MM.1S (cell line): ENCODE results near the gene PNMA8C.

Experiments used
- DNase-seq: peaks from one replicate; pipeline ENCODE4 v3.0.0-alpha.2; 2015
- H2AFZ ChIP-seq: fragments of 300-600 bp; sonication (generic); 2 replicates; pipeline ENCODE4 v1.6.0; 2016; ENCODE audit warnings: antibody characterized with exemption, low read length
- H3F3A ChIP-seq: fragments of 300-600 bp; sonication (generic); 2 replicates; pipeline ENCODE4 v1.6.1; 2016; ENCODE audit warnings: mild to moderate bottlenecking, antibody characterized with exemption, low read length, moderate library complexity, mixed read lengths; ENCODE audit not compliant: insufficient read depth
- H3K27ac ChIP-seq: fragments of 300-600 bp; sonication (generic); 2 replicates; pipeline ENCODE4 v1.5.1; 2016; ENCODE audit warnings: mild to moderate bottlenecking, low read length
- H3K27me3 ChIP-seq: fragments of 300-600 bp; sonication (generic); replicated peaks from 2 replicates; pipeline ENCODE4 v1.6.0; 2016; ENCODE audit warnings: low read length; ENCODE audit not compliant: insufficient read depth
- H3K36me3 ChIP-seq: fragments of 300-600 bp; sonication (generic); replicated peaks from 2 replicates; pipeline ENCODE4 v1.6.1; 2016; ENCODE audit warnings: mild to moderate bottlenecking, low read length, mixed read lengths; ENCODE audit not compliant: insufficient read depth
- H3K4me1 ChIP-seq: fragments of 300-600 bp; sonication (generic); 2 replicates; pipeline ENCODE4 v1.6.1; 2016; ENCODE audit warnings: low read length, mixed read lengths
- H3K4me2 ChIP-seq: fragments of 300-600 bp; sonication (generic); 2 replicates; pipeline ENCODE4 v1.6.0; 2016; ENCODE audit warnings: low read depth, low read length
- H3K4me3 ChIP-seq: fragments of 300-600 bp; sonication (generic); 2 replicates; pipeline ENCODE4 v1.5.1; 2016; ENCODE audit warnings: low read length, mixed read lengths
- H3K79me2 ChIP-seq: fragments of 300-600 bp; sonication (generic); 2 replicates; pipeline ENCODE4 v1.6.1; 2016; ENCODE audit warnings: mixed run types, low read length, mixed read lengths
- H3K9ac ChIP-seq: fragments of 300-600 bp; sonication (generic); 2 replicates; pipeline ENCODE4 v1.6.1; 2016; ENCODE audit warnings: low read length, mixed read lengths
- H3K9me2 ChIP-seq: fragments of 300-600 bp; sonication (generic); replicated peaks from 2 replicates; pipeline ENCODE4 v1.6.1; 2016; ENCODE audit warnings: mild to moderate bottlenecking, low read length, mixed read lengths; ENCODE audit not compliant: insufficient read depth
- H3K9me3 ChIP-seq: fragments of 300-600 bp; sonication (generic); replicated peaks from 2 replicates; pipeline ENCODE4 v1.6.1; 2016; ENCODE audit warnings: mild to moderate bottlenecking, low read length, mixed read lengths; ENCODE audit not compliant: insufficient read depth
- H4K20me1 ChIP-seq: fragments of 300-600 bp; sonication (generic); 2 replicates; pipeline ENCODE4 v1.6.1; 2016; ENCODE audit warnings: mild to moderate bottlenecking, low read length, moderate library complexity, mixed read lengths; ENCODE audit not compliant: insufficient read depth
- EZH2 ChIP-seq: fragments of 300-600 bp; sonication (generic); optimal IDR thresholded peaks from 2 replicates; pipeline ENCODE3; 2017; ENCODE audit warnings: low read depth, mild to moderate bottlenecking, antibody characterized with exemption, low read length, mixed read lengths
- EZH2phosphoT487 ChIP-seq: fragments of 300-600 bp; sonication (generic); IDR thresholded peaks from 2 replicates; pipeline ENCODE4 v1.6.1; 2018; ENCODE audit warnings: antibody characterized with exemption, low read length
- TF ChIP-seq, protein P1 (sequence below): fragments of 300-600 bp; sonication (generic); IDR thresholded peaks from 2 replicates; pipeline ENCODE4 v1.5.1; 2016; ENCODE audit warnings: antibody characterized with exemption, low read length, mixed read lengths

PNMA8C gene

DNA sequence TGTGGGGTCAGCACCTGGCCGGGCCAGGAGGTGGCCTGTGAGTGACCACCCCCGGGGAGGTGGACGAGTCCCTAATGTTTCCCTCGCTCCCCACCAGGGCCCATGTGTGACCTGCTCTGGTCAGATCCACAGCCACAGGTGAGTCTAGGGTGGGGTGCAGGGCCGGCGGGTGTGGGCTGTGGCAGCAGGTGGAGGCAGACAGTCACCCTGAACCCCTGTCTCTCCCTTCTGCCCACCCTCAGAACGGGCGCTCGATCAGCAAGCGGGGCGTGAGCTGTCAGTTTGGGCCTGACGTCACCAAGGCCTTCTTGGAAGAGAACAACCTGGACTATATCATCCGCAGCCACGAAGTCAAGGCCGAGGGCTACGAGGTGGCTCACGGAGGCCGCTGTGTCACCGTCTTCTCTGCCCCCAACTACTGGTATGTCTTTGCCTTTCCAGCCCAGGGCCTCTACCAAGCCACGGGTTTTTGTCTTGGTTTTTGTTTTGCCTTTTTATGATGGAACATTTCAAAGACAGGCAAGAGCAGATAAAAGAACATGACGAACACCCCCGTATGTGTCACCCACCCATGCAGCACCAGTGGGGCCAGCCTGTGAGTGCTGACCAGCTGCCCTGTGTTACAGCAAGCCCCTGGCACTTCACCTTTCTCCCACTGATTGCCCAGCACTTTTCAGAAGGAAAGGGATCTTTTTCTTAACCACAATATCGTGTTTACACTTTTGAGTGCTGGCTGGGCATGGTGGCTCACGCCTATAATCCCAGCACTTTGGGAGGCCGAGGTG lies 40.2 kb downstream of the PNMA8C start:
- no peaks in the 10 kb centered on the region for H3K9me2 ChIP-seq
- no peak overlapping the region for H3K27ac ChIP-seq
- H3K79me2 ChIP-seq: no peaks in the 10 kb centered on the region
- H3K4me3 ChIP-seq: no peak overlapping the region
- no peak overlapping the region for H3K4me2 ChIP-seq
- H3F3A ChIP-seq: no peaks in the 10 kb centered on the region
- DNase-seq: no peak
- TF ChIP-seq EZH2phosphoT487 (no peak), EZH2 (no peak)
- TF ChIP-seq, protein P1, sequence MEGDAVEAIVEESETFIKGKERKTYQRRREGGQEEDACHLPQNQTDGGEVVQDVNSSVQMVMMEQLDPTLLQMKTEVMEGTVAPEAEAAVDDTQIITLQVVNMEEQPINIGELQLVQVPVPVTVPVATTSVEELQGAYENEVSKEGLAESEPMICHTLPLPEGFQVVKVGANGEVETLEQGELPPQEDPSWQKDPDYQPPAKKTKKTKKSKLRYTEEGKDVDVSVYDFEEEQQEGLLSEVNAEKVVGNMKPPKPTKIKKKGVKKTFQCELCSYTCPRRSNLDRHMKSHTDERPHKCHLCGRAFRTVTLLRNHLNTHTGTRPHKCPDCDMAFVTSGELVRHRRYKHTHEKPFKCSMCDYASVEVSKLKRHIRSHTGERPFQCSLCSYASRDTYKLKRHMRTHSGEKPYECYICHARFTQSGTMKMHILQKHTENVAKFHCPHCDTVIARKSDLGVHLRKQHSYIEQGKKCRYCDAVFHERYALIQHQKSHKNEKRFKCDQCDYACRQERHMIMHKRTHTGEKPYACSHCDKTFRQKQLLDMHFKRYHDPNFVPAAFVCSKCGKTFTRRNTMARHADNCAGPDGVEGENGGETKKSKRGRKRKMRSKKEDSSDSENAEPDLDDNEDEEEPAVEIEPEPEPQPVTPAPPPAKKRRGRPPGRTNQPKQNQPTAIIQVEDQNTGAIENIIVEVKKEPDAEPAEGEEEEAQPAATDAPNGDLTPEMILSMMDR: no peak
- no peak overlapping the region for H3K9ac ChIP-seq
- H3K36me3 ChIP-seq: no peaks in the 10 kb centered on the region; the same call in 1 of the 2 replicates
- H4K20me1 ChIP-seq: no peaks in the 10 kb centered on the region
- H3K9me3 ChIP-seq: no peaks in the 10 kb centered on the region
- H2AFZ ChIP-seq: no peak overlapping the region
- H3K4me1 ChIP-seq: no peaks in the 10 kb centered on the region
- H3K27me3 ChIP-seq: no peaks in the 10 kb centered on the region

DNA sequence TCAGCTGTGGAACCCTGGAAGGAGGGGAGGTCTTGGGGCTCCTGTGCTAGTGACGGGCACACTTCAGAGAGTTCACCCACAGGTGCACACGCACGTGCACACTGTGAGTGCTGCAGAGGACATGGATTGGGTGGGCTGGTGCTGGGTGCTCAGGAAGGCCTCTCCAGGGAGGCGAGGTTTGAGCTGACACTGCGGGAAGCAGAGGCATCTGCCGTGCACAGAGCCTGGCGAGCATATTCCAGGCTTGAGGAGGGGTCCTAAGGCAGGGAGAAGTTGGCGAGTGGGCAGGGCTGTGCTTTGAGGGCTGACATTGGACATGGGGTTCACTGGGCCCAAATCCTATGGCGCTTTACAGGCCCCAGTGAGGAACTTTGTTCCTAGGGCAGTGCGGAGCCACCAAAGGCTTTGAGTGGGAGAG lies 41.0 kb downstream of the PNMA8C start:
- Histone ChIP-seq H3K27me3 (no peaks in the 10 kb centered on the region), H3K9me3 (no peaks in the 10 kb centered on the region), H2AFZ (no peak overlapping the region), H3K79me2 (no peaks in the 10 kb centered on the region), H4K20me1 (no peaks in the 10 kb centered on the region), H3K4me2 (no peak overlapping the region), H3K9ac (no peak overlapping the region), H3K27ac (no peak overlapping the region), H3K4me3 (no peak overlapping the region), H3K9me2 (no peaks in the 10 kb centered on the region), H3K36me3 (no peaks in the 10 kb centered on the region; the same call in 1 of the 2 replicates), H3K4me1 (no peaks in the 10 kb centered on the region), H3F3A (no peaks in the 10 kb centered on the region)
- no peak for TF ChIP-seq EZH2
- no peak for TF ChIP-seq EZH2phosphoT487
- TF ChIP-seq, protein P1: no peak
- DNase-seq: no peak

DNA sequence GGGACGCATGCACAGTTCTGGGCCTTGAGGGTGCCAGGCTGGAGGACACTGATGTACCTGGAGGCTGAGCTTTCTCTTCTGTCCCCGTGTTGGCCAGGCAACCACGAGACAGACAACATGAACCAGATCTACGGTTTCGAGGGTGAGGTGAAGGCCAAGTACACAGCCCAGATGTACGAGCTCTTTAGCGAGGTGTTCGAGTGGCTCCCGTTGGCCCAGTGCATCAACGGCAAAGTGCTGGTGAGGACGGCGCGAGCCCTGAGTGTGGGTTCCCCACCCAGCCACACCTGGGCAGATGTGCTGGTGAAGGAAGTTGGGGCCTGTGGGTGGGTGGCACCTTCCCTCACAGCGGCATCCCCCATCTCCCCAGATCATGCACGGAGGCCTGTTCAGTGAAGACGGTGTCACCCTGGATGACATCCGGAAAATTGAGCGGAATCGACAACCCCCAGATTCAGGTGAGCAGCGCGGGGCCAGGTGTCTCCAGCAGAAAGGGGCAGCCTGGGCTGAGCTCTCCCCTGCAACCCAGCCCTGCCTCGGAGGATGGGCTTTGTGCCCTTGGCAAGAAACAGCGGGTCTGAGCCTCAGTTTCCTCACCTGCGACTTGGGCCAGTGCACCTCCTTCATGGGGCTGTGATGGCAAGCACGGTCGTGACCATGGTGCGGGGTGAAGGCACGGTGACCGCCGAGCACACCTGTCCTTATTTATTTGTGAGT lies 41.6 kb downstream of the PNMA8C start:
- Histone ChIP-seq H3K36me3 (no peaks in the 10 kb centered on the region; the same call in 1 of the 2 replicates), H3K4me1 (no peaks in the 10 kb centered on the region), H3F3A (no peaks in the 10 kb centered on the region), H3K9me2 (no peaks in the 10 kb centered on the region), H3K4me2 (no peak overlapping the region), H3K4me3 (no peak overlapping the region), H4K20me1 (no peaks in the 10 kb centered on the region), H3K79me2 (no peaks in the 10 kb centered on the region), H3K27me3 (no peaks in the 10 kb centered on the region), H3K9me3 (no peaks in the 10 kb centered on the region), H3K9ac (no peak overlapping the region), H2AFZ (no peak overlapping the region), H3K27ac (no peak overlapping the region)
- TF ChIP-seq EZH2phosphoT487 (no peak), EZH2 (no peak)
- TF ChIP-seq, protein P1: no peak
- DNase-seq: no peak
